Colonic mucosa (tissue), 4 donors: Measurements from ENCODE around the gene IRGQ. TPM values are rescaled to one million over a fixed set of nuclear protein-coding genes. Genes with fewer than 3 reads are reported as not detected.
A peak's percentile ranks its signal among the peaks of the same experiment; 100 is the strongest.

Source experiments
- DNase-seq: peaks from one replicate; pipeline ENCODE4 v3.0.0-alpha.2; 2020
- H3K27ac ChIP-seq: fragments of 200-600 bp; one replicate; pipeline ENCODE4 v1.8.0; 2021
- H3K27me3 ChIP-seq: fragments of 200-600 bp; one replicate; pipeline ENCODE4 v1.8.0; 2021
- H3K36me3 ChIP-seq: fragments of 200-600 bp; one replicate; pipeline ENCODE4 v1.8.0; 2021
- H3K4me1 ChIP-seq: fragments of 200-600 bp; one replicate; pipeline ENCODE4 v1.8.0; 2021; ENCODE audit warnings: mild to moderate bottlenecking
- H3K4me3 ChIP-seq: fragments of 200-600 bp; one replicate; pipeline ENCODE4 v1.8.0; 2021
- H3K9ac ChIP-seq, 2 donors: one replicate each; pipeline ENCODE4 v1.7.0; 2013; ENCODE audit warnings: control low read depth in 2 of 2, low read depth in 2 of 2, low read length in 2 of 2
- H3K9me3 ChIP-seq: fragments of 200-600 bp; one replicate; pipeline ENCODE4 v1.8.0; 2021
- CTCF ChIP-seq: fragments of 200-600 bp; IDR thresholded peaks from one replicate; pipeline ENCODE4 v1.8.0; 2022; ENCODE audit warnings: antibody characterized with exemption, mild to moderate bottlenecking
- intact Hi-C: fragments of 100-400 bp; cut with DNase I; formaldehyde crosslinking; loops from one replicate; pipeline ENCODE4 v1.14.1; 2022
- total RNA-seq, 2 donors: library from RNA; stranded (reverse); fragmentation: NEBNext Ultra II Directional in 1 of 2; extraction: Animal tissue kit (Norgen Biotek cat#: 25700) in 1 of 2; gene quantifications; one replicate each; pipeline ENCODE4 v1.2.1, GENCODE V29; 2021
- donor health status: healthy.
- donor health status: DM: no; HTN: no; CAD: no.
- donor health status: DM: no; HTN: no; CAD: no.

The IRGQ gene
- total RNA-seq, 2 donors from 2014 or later, result 19.9 to 24.6 TPM

- intact Hi-C loops, result loop anchor here (10.0 kb wide), 1 partner anchor 64 kb away; the partner anchor contains the start of gene ZNF575
- Histone ChIP-seq H3K4me1 (peaks cover 20% of the 10 kb centered on the region), H3K4me3 (no peak overlapping the region), H3K36me3 (no peaks in the 10 kb centered on the region), H3K9ac (peak overlapping the region in 1 of 2 donors; percentile 1), H3K27me3 (no peaks in the 10 kb centered on the region), H3K9me3 (no peaks in the 10 kb centered on the region), H3K27ac (no peak overlapping the region)
- DNase-seq, result no peak
- no peak for TF ChIP-seq CTCF
Observed at GRCh38 chr19:43598445-43599240, 2.7 kb upstream of the IRGQ start.

GRCh38 chr19:43597876-43598275, 1.9 kb upstream of the IRGQ start:
- intact Hi-C loops, result loop anchor here (10.0 kb wide), 1 partner anchor 63 kb away; the partner anchor contains the start of gene ZNF575
- no peak for DNase-seq
- H3K9ac ChIP-seq, result peak overlapping the region in 1 of 2 donors; percentile 1
- H3K4me3 ChIP-seq, result no peak overlapping the region
- no peaks in the 10 kb centered on the region for H3K9me3 ChIP-seq
- no peaks in the 10 kb centered on the region for H3K27me3 ChIP-seq
- H3K27ac ChIP-seq, result no peak overlapping the region
- peaks cover 20% of the 10 kb centered on the region for H3K4me1 ChIP-seq
- no peaks in the 10 kb centered on the region for H3K36me3 ChIP-seq
- TF ChIP-seq CTCF, result no peak

- H3K9me3 ChIP-seq, result no peaks in the 10 kb centered on the region
- peaks cover 20% of the 10 kb centered on the region for H3K4me1 ChIP-seq
- H3K27ac ChIP-seq, result peak overlapping the region; percentile 70
- TF ChIP-seq CTCF, result no peak
- H3K4me3 ChIP-seq, result peak overlapping the region; percentile 75
- intact Hi-C loops, result loop anchor here (1.0 to 10.0 kb wide), 2 partner anchors 22 to 62 kb away; partner anchors contain the start of genes PINLYP, XRCC1 and ZNF575
- no peaks in the 10 kb centered on the region for H3K27me3 ChIP-seq
- H3K9ac ChIP-seq, result peak overlapping the region; percentile 80 to 90
- H3K36me3 ChIP-seq, result no peaks in the 10 kb centered on the region
- DNase-seq, result no peak
Observed at GRCh38 chr19:43596842-43597461, 1.0 kb upstream of the IRGQ start.

GRCh38 chr19:43595605-43595998, 332 bp downstream of the IRGQ start:
- Histone ChIP-seq H3K4me3 (peak overlapping the region; percentile 75), H3K27me3 (no peaks in the 10 kb centered on the region), H3K36me3 (no peaks in the 10 kb centered on the region), H3K9me3 (no peaks in the 10 kb centered on the region), H3K4me1 (peaks cover 20% of the 10 kb centered on the region), H3K27ac (peak overlapping the region; percentile 84), H3K9ac (peak overlapping the region; percentile 90 to 91)
- TF ChIP-seq CTCF, result no peak
- DNase-seq, result peak; percentile 37
- intact Hi-C loops, result loop anchor here (10.0 kb wide), 1 partner anchor 61 kb away; the partner anchor contains the start of gene ZNF575

- Histone ChIP-seq H3K9me3 (no peaks in the 10 kb centered on the region), H3K27me3 (no peaks in the 10 kb centered on the region), H3K4me3 (peak overlapping the region; percentile 75), H3K36me3 (no peaks in the 10 kb centered on the region), H3K9ac (peak overlapping the region; percentile 90 to 91), H3K4me1 (peaks cover 20% of the 10 kb centered on the region), H3K27ac (peak overlapping the region; percentile 84)
- peak; percentile 80 for TF ChIP-seq CTCF
- intact Hi-C loops, result loop anchor here (10.0 kb wide), 1 partner anchor 60 kb away; the partner anchor contains the start of gene ZNF575
- peak; percentile 61 for DNase-seq
Observed at GRCh38 chr19:43594710-43595604, 977 bp downstream of the IRGQ start.
